ENCODE measurements around the gene SRF.

SRF gene

GRCh38 chr6:43219119-43219518, 48.0 kb downstream of the SRF start:
- no peak for DNase-seq

- DNase-seq: no peak
Measured at GRCh38 chr6:43219814-43220213, 48.7 kb downstream of the SRF start.

- no peak for DNase-seq
Measured at GRCh38 chr6:43220439-43220951, 49.4 kb downstream of the SRF start.

GRCh38 chr6:43221046-43221972, 50.2 kb downstream of the SRF start:
- no peak for DNase-seq

GRCh38 chr6:43222418-43223059, 51.5 kb downstream of the SRF start:
- DNase-seq: no peak

- no peak for DNase-seq
Measured at GRCh38 chr6:43223175-43223574, 52.1 kb downstream of the SRF start.

- DNase-seq: no peak
Measured at GRCh38 chr6:43226192-43226851, 55.3 kb downstream of the SRF start.

GRCh38 chr6:43228951-43229802, 58.1 kb downstream of the SRF start, which contains the start of gene DNPH1:
DNPH1 (minus strand) TSS chr6:43229481; CDS start chr6:43229456, 25 bp downstream.
- DNase-seq: peak; percentile 48

- no peak for DNase-seq
Measured at GRCh38 chr6:43229803-43230620, 58.9 kb downstream of the SRF start.

- no peak for DNase-seq
Measured at GRCh38 chr6:43231053-43231452, 60.0 kb downstream of the SRF start.

All from HCEC 1CT (cell line).